IMR-90 (cell line): ENCODE results near the gene LCE1E. TPM values are rescaled to one million over a fixed set of nuclear protein-coding genes. Genes with fewer than 3 reads are reported as not detected.

Source experiments
- ATAC-seq: fragments of 200-7000 bp; cut with Tn5 transposase; 2 replicates; pipeline ENCODE4 v1.9.1; 2020; ENCODE audit warnings: low read depth, mild to moderate bottlenecking, moderate library complexity
- Bru-seq: library from RNA; stranded (reverse); fragments of 400-500 nt; gene quantifications from one replicate; lab custom pipeline; 2021; lab: Mats Ljungman, UMichigan
- BruChase-seq, 2 experiments: library from RNA; stranded (reverse); fragments of 400-500 nt; gene quantifications; one replicate each; lab custom pipeline; 2021; lab: Mats Ljungman, UMichigan
- BruUV-seq: library from RNA; stranded (reverse); fragments of 400-500 nt; replicated peaks from 2 replicates; lab custom pipeline; 2021; lab: Mats Ljungman, UMichigan
- CTCF ChIA-PET: fragments of 300-600 bp; formaldehyde crosslinking; extraction: SDS; loops from one replicate; lab custom pipeline; 2021; ENCODE audit warnings: antibody characterized with exemption; lab: Yijun Ruan, JAX
- POLR2A ChIA-PET: fragments of 300-600 bp; sonication (Branson Sonifier 250); formaldehyde crosslinking; loops from one replicate; lab custom pipeline; 2022; ENCODE audit warnings: antibody characterized with exemption; ENCODE audit not compliant: unreplicated experiment; lab: Charles Lee
- DNase-seq: peaks from one replicate; pipeline ENCODE4 v3.0.0; 2013
- H2AFZ ChIP-seq: replicated peaks from 2 replicates; pipeline ENCODE3; 2013; ENCODE audit warnings: low read length, mild to moderate bottlenecking; ENCODE audit not compliant: poor library complexity
- H2AK5ac ChIP-seq: 2 replicates; pipeline ENCODE4 v1.6.1; 2013; ENCODE audit warnings: low read depth, low read length, inconsistent platforms
- H2AK9ac ChIP-seq: replicated peaks from 2 replicates; pipeline ENCODE3; 2013; ENCODE audit warnings: mild to moderate bottlenecking, low read depth, low read length, moderate library complexity; ENCODE audit not compliant: poor library complexity
- H2BK120ac ChIP-seq: 2 replicates; pipeline ENCODE4 v1.6.1; 2013; ENCODE audit warnings: low read depth, low read length, inconsistent platforms
- H2BK15ac ChIP-seq: 3 replicates; pipeline ENCODE4 v1.6.1; 2013; ENCODE audit warnings: low read depth, low read length, inconsistent platforms
- H2BK20ac ChIP-seq: 2 replicates; pipeline ENCODE4 v1.6.1; 2013; ENCODE audit warnings: low read depth, mild to moderate bottlenecking, inconsistent platforms, low read length, moderate library complexity
- H2BK5ac ChIP-seq: 2 replicates; pipeline ENCODE4 v1.6.1; 2013; ENCODE audit warnings: mild to moderate bottlenecking, low read depth, low read length, inconsistent platforms; ENCODE audit not compliant: poor library complexity, severe bottlenecking
- H3K14ac ChIP-seq: replicated peaks from 2 replicates; pipeline ENCODE4 v1.6.1; 2013; ENCODE audit warnings: low read depth, low read length, inconsistent platforms
- H3K18ac ChIP-seq: 2 replicates; pipeline ENCODE4 v1.6.1; 2013; ENCODE audit warnings: low read depth, low read length, control low read depth
- H3K23ac ChIP-seq: 2 replicates; pipeline ENCODE4 v1.6.1; 2013; ENCODE audit warnings: low read depth, low read length, inconsistent platforms
- H3K27ac ChIP-seq: 2 replicates; pipeline ENCODE4 v1.5.1; 2013; ENCODE audit warnings: mild to moderate bottlenecking, control low read depth, low read length; ENCODE audit not compliant: insufficient read depth
- H3K27me3 ChIP-seq: 2 replicates; pipeline ENCODE4 v1.6.1; 2013; ENCODE audit warnings: low read length; ENCODE audit not compliant: control insufficient read depth, insufficient read depth
- H3K36me3 ChIP-seq: 2 replicates; pipeline ENCODE4 v1.6.1; 2013; ENCODE audit warnings: low read length, mixed read lengths; ENCODE audit not compliant: control insufficient read depth, insufficient read depth
- H3K4ac ChIP-seq: 2 replicates; pipeline ENCODE4 v1.6.1; 2013; ENCODE audit warnings: low read depth, low read length, inconsistent platforms
- H3K4me1 ChIP-seq: 2 replicates; pipeline ENCODE4 v1.6.1; 2013; ENCODE audit warnings: low read length, mixed read lengths; ENCODE audit not compliant: control insufficient read depth, insufficient read depth
- H3K4me2 ChIP-seq: 2 replicates; pipeline ENCODE4 v1.6.1; 2013; ENCODE audit warnings: low read depth, mild to moderate bottlenecking, control low read depth, low read length, moderate library complexity
- H3K4me3 ChIP-seq: 2 replicates; pipeline ENCODE4 v1.5.1; 2013; ENCODE audit warnings: low read depth, mild to moderate bottlenecking, control low read depth, low read length, moderate library complexity; ENCODE audit not compliant: insufficient read depth
- H3K56ac ChIP-seq: 2 replicates; pipeline ENCODE4 v1.6.1; 2013; ENCODE audit warnings: low read length, inconsistent platforms; ENCODE audit not compliant: insufficient read depth; ENCODE audit errors: extremely low read depth
- H3K79me1 ChIP-seq, 2 experiments: 2 replicates each; pipeline ENCODE4 v1.6.1; 2013; ENCODE audit warnings: low read length in 2 of 2, inconsistent platforms in 1 of 2, low read depth in 1 of 2
- H3K9ac ChIP-seq: 2 replicates; pipeline ENCODE4 v1.6.1; 2013; ENCODE audit warnings: low read depth, low read length, control low read depth
- H3K9me1 ChIP-seq: 2 replicates; pipeline ENCODE4 v1.6.1; 2013; ENCODE audit warnings: low read length, inconsistent platforms; ENCODE audit not compliant: insufficient read depth
- H3K9me3 ChIP-seq: 2 replicates; pipeline ENCODE4 v1.6.1; 2013; ENCODE audit warnings: low read length; ENCODE audit not compliant: control insufficient read depth, insufficient read depth
- H4K20me1 ChIP-seq: 2 replicates; pipeline ENCODE4 v1.6.1; 2013; ENCODE audit warnings: low read length, inconsistent platforms; ENCODE audit not compliant: insufficient read depth
- H4K5ac ChIP-seq: 2 replicates; pipeline ENCODE4 v1.6.1; 2013; ENCODE audit warnings: mild to moderate bottlenecking, low read depth, low read length, control low read depth
- H4K8ac ChIP-seq, 2 experiments: 2 replicates each; pipeline ENCODE4 v1.6.1; 2013; ENCODE audit warnings: low read depth in 2 of 2, low read length in 2 of 2, control low read depth in 1 of 2, inconsistent platforms in 1 of 2
- H4K91ac ChIP-seq: 2 replicates; pipeline ENCODE4 v1.6.1; 2013; ENCODE audit warnings: low read depth, low read length, inconsistent platforms; ENCODE audit not compliant: insufficient read depth
- BHLHE40 ChIP-seq: fragments of 150-350 bp; IDR thresholded peaks from 2 replicates; pipeline ENCODE4 v1.6.1; 2016; ENCODE audit warnings: mild to moderate bottlenecking, low read depth, low read length
- CEBPB ChIP-seq: IDR thresholded peaks from 2 replicates; pipeline ENCODE4 v1.6.1; 2012; ENCODE audit warnings: low read depth, low read length, improper control_type of control experiment
- CHD1 ChIP-seq: IDR thresholded peaks from 2 replicates; pipeline ENCODE4 v1.6.1; 2012; ENCODE audit warnings: low read depth, low read length, improper control_type of control experiment
- CTCF ChIP-seq: conservative IDR thresholded peaks from 2 replicates; pipeline ENCODE4 v1.5.1; 2012; ENCODE audit warnings: mild to moderate bottlenecking, low read depth, low read length, improper control_type of control experiment
- FOS ChIP-seq: fragments of 150-350 bp; IDR thresholded peaks from 2 replicates; pipeline ENCODE4 v1.6.1; 2016; ENCODE audit warnings: low read depth, low read length
- MAFK ChIP-seq: IDR thresholded peaks from 2 replicates; pipeline ENCODE4 v1.6.1; 2012; ENCODE audit warnings: low read depth, low read length, improper control_type of control experiment
- MAZ ChIP-seq: IDR thresholded peaks from 2 replicates; pipeline ENCODE4 v1.6.1; 2012; ENCODE audit warnings: low read depth, mild to moderate bottlenecking, low read length, improper control_type of control experiment, moderate library complexity, borderline replicate concordance
- MXI1 ChIP-seq: IDR thresholded peaks from 2 replicates; pipeline ENCODE4 v1.6.1; 2012; ENCODE audit warnings: low read depth, mild to moderate bottlenecking, low read length, moderate library complexity, borderline replicate concordance
- NFE2L2 ChIP-seq: fragments of 150-350 bp; IDR thresholded peaks from 2 replicates; pipeline ENCODE4 v1.6.1; 2016; ENCODE audit warnings: low read depth, mild to moderate bottlenecking, low read length
- POLR2A ChIP-seq: IDR thresholded peaks from 2 replicates; pipeline ENCODE4 v1.6.1; 2012; ENCODE audit warnings: mild to moderate bottlenecking, low read depth, low read length
- RAD21 ChIP-seq: IDR thresholded peaks from 2 replicates; pipeline ENCODE4 v1.6.1; 2012; ENCODE audit warnings: low read length, improper control_type of control experiment
- RCOR1 ChIP-seq: IDR thresholded peaks from 2 replicates; pipeline ENCODE4 v1.6.1; 2012; ENCODE audit warnings: mild to moderate bottlenecking, low read length, improper control_type of control experiment; ENCODE audit not compliant: insufficient replicate concordance
- RFX5 ChIP-seq: IDR thresholded peaks from 2 replicates; pipeline ENCODE4 v1.8.0; 2012; ENCODE audit warnings: low read depth, mild to moderate bottlenecking, low read length, moderate library complexity
- SMC3 ChIP-seq: fragments of 150-350 bp; IDR thresholded peaks from 2 replicates; pipeline ENCODE4 v1.6.1; 2016; ENCODE audit warnings: low read depth, mild to moderate bottlenecking, antibody characterized with exemption, low read length, moderate library complexity
- WGBS, 2 experiments: methylation state at CpG; one replicate each; pipeline versions ENCODE4 v1.1.5 to v1.1.7; 2013; ENCODE audit warnings: missing lambda C conversion rate in 2 of 2; ENCODE audit not compliant: insufficient read length in 1 of 2; ENCODE audit errors: extremely low coverage in 2 of 2; 5-methylcytosine and 5-hydroxymethylcytosine counted together
- dilution Hi-C: fragments of 300-500 bp; cut with HindIII; formaldehyde crosslinking; loops from one replicate; pipeline ENCODE4 v1.14.3; 2018; ENCODE audit warnings: low sequenced_read_pairs; ENCODE audit not compliant: unreplicated experiment
- in situ Hi-C: fragments of 300-500 bp; cut with MboI; formaldehyde crosslinking; loops from 3 replicates; pipeline ENCODE4 v1.14.3; 2019; ENCODE audit warnings: low sequenced_read_pairs, inconsistent platforms, mixed read lengths
- intact Hi-C: fragments of 100-400 bp; cut with micrococcal nuclease; formaldehyde crosslinking; loops from 2 replicates; pipeline ENCODE4 v1.10.0; 2022
- long read RNA-seq: library from polyadenylated mRNA; unstranded; transcript quantifications from one replicate; pipeline ENCODE4 v2.0.0, GENCODE V29; 2021; ENCODE audit not compliant: unreplicated experiment
- polyA plus RNA-seq, 3 experiments: library from polyadenylated mRNA; depleted of rRNA; stranded (reverse); fragments of >200 nt; gene quantifications; 2 replicates each; pipeline ENCODE4 v1.2.3, GENCODE V29; 2012; ENCODE audit warnings: low replicate concordance in 1 of 3
- total RNA-seq: library from RNA; depleted of rRNA; stranded (reverse); fragments of >200 nt; gene quantifications from 2 replicates; pipeline ENCODE4 v1.2.3, GENCODE V29; 2012; rRNA removed
- TF ChIP-seq, protein P1 (sequence below): fragments of 150-350 bp; IDR thresholded peaks from 2 replicates; pipeline ENCODE4 v1.6.1; 2016; ENCODE audit warnings: low read depth, mild to moderate bottlenecking, low read length, moderate library complexity, borderline replicate concordance
- TF ChIP-seq, protein P2 (sequence below): fragments of 150-350 bp; IDR thresholded peaks from 2 replicates; pipeline ENCODE4 v1.6.1; 2017; ENCODE audit warnings: mild to moderate bottlenecking, antibody characterized with exemption, low read length, low read depth

LCE1E gene
- total RNA-seq (not detected in 2 replicates), polyA plus RNA-seq (2012; rRNA removed) (not detected in 2 replicates), Bru-seq, nascent RNA (not detected), BruChase-seq, experiment 1, labeled RNA remaining after a 6-hour chase (not detected), BruChase-seq, experiment 2, labeled RNA remaining after a 2-hour chase (not detected)
- not detected in 2 replicates for polyA plus RNA-seq (2012; cell fraction: cytosol; rRNA removed)
- not detected in 2 replicates for polyA plus RNA-seq (2012; cell fraction: nucleus; rRNA removed; ENCODE audit: low replicate concordance)
- long read RNA-seq: 0 reads

DNA sequence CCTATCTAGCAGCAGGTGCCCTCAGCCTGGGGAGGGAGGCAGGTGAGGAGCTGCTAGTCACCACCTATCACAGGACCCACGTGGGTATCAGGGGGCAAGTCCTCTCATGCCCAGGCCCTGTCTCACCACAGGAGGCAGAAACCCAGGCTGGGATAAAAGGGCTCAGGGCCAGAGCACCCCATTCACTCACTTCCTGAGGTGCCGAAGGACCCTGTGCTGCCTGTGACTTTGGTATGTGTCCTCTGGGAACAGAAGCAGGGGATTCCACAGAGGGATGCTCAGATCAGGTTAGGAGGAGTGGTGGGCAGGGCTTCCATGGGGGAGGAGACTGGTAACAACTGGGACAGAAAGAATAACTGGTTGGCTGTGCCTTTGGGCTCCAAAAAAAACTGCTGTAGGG is at the start of gene LCE1E:
Gene LCE1E, plus strand, starts transcription at position 181 of the 400 bp plus-strand sequence. CDS start 1,043 bp downstream, outside the sequence.
- Histone ChIP-seq H2AFZ (no peak within 1 kb of the TSS), H3K27ac (no peak within 1 kb of the TSS), H3K36me3 (no peaks in the 10 kb centered on the region), H2BK5ac (no peak within 1 kb of the TSS), H2AK5ac (no peak within 1 kb of the TSS), H2BK20ac (no peak within 1 kb of the TSS), H4K5ac (no peak within 1 kb of the TSS), H2AK9ac (no peak within 1 kb of the TSS), H4K8ac (no peak within 1 kb of the TSS), H4K20me1 (no peaks in the 10 kb centered on the region), H3K4me3 (no peak within 1 kb of the TSS), H3K9me3 (no peaks in the 10 kb centered on the region), H3K18ac (no peak within 1 kb of the TSS), H3K27me3 (no peaks in the 10 kb centered on the region), H3K56ac (no peak within 1 kb of the TSS), H3K4me2 (no peak within 1 kb of the TSS), H3K9ac (no peak within 1 kb of the TSS), H2BK120ac (no peak within 1 kb of the TSS), H2BK15ac (no peak within 1 kb of the TSS), H3K4ac (no peak within 1 kb of the TSS), H3K79me1 (no peaks in the 10 kb centered on the region), H3K4me1 (no peaks in the 10 kb centered on the region), H3K14ac (no peak within 1 kb of the TSS), H4K91ac (no peak within 1 kb of the TSS), H3K23ac (no peak within 1 kb of the TSS), H3K9me1 (no peaks in the 10 kb centered on the region)
- intact Hi-C loops: no loop called here
- in situ Hi-C loops: no loop called here
- ATAC-seq (no peak), DNase-seq (no peak)
- no peak for TF ChIP-seq BHLHE40
- TF ChIP-seq FOS: no peak
- TF ChIP-seq, protein P1, sequence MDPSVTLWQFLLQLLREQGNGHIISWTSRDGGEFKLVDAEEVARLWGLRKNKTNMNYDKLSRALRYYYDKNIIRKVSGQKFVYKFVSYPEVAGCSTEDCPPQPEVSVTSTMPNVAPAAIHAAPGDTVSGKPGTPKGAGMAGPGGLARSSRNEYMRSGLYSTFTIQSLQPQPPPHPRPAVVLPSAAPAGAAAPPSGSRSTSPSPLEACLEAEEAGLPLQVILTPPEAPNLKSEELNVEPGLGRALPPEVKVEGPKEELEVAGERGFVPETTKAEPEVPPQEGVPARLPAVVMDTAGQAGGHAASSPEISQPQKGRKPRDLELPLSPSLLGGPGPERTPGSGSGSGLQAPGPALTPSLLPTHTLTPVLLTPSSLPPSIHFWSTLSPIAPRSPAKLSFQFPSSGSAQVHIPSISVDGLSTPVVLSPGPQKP: no peak
- no peak for TF ChIP-seq MXI1
- TF ChIP-seq, protein P2, sequence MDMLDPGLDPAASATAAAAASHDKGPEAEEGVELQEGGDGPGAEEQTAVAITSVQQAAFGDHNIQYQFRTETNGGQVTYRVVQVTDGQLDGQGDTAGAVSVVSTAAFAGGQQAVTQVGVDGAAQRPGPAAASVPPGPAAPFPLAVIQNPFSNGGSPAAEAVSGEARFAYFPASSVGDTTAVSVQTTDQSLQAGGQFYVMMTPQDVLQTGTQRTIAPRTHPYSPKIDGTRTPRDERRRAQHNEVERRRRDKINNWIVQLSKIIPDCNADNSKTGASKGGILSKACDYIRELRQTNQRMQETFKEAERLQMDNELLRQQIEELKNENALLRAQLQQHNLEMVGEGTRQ: no peak
- no peak for TF ChIP-seq MAZ
- TF ChIP-seq POLR2A: no peak
- no peak for TF ChIP-seq SMC3
- no peak for TF ChIP-seq CHD1
- TF ChIP-seq RAD21: no peak
- TF ChIP-seq RCOR1: no peak
- TF ChIP-seq NFE2L2: no peak
- TF ChIP-seq MAFK: no peak
- TF ChIP-seq RFX5: no peak
- TF ChIP-seq CEBPB: no peak
- no peak for TF ChIP-seq CTCF
- ChIA-PET POLR2A (no interaction called here), CTCF (interaction anchor here (0.6 kb wide), 1 partner anchor 51 kb away, joined by 4 read pairs; no protein-coding TSS in a partner anchor)
- dilution Hi-C loops: no loop called here
- BruUV-seq: no TSS peak
- no CpG with 5 or more reads among the region's 2 CpGs for WGBS, 2 experiments
